Islet precursor cell (in vitro differentiated cells): Measurements from ENCODE around the gene RHOG.
A peak's percentile ranks its signal among the peaks of the same experiment; 100 is the strongest.
"Not testable (repeated sequence)": the region's sequence is repeated elsewhere in the genome, so short reads cannot be mapped to it uniquely, and the experiment has no call there.

Source experiments
- DNase-seq: peaks from one replicate; pipeline ENCODE4 v3.0.0-alpha.2; 2018

The RHOG gene

DNA sequence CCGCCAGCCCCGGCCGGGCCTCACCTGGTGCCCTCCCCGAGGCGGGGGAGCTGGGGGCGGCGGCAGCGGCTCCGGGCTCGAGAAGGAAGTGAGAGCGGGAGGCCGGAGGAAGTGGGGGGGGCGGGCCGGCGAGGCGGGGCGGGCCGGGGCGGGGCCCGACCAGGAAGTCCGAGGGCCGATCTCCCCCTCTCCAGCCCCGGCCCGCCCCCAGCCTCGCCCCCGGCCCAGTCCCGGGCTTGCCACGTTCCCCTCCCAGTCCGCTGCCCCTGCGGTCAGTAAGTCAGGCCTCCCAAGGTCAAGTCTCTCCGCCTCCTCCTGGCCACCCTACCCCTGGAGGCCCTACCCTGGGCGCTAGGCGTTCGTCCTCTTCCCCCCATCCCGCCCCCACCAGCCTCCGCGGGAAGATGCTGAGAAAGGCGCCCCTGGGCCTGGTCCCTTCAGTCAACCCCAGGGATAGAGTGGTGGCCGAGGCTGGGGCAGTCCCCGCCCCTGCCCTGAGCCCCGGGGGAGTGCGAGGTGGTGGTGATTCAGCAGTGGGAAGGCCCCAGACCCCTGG, at the start of gene RHOG:
TSS of gene RHOG (minus strand) at position 90 of the 556 bp plus-strand sequence. CDS start 12,821 bp downstream, outside the sequence.
- peak; percentile 96 for DNase-seq

- DNase-seq = no peak
Measured at GRCh38 chr11:3890014-3890413, 49.3 kb upstream of the RHOG start.

- no peak for DNase-seq
Measured at GRCh38 chr11:3888876-3889275, 48.1 kb upstream of the RHOG start.

DNA sequence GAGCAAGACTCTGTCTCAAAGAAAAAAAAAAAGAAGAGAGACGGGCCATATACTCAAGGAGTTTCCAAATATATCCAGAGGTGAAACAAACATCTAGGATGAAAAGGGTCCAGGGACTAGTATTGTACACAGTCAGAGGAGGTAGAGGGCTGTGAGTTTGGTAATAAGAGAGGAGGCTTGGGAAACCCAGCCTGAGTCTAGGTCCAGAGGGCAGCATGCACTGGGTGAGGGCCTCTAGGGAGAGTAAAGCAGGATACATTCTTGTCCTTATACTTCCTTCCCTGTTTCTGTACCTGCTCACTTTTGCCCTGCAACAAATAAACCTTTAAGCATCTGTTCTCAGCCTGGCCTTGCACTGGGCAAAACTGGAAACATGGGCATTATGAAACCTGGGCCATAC, 46.2 kb upstream of the RHOG start:
- no peak for DNase-seq

- DNase-seq = no peak
Measured at GRCh38 chr11:3885855-3886254, 45.1 kb upstream of the RHOG start.

GRCh38 chr11:3882655-3883054, 41.9 kb upstream of the RHOG start:
- DNase-seq = no peak

GRCh38 chr11:3880724-3881123, 40.0 kb upstream of the RHOG start:
- no peak for DNase-seq

DNA sequence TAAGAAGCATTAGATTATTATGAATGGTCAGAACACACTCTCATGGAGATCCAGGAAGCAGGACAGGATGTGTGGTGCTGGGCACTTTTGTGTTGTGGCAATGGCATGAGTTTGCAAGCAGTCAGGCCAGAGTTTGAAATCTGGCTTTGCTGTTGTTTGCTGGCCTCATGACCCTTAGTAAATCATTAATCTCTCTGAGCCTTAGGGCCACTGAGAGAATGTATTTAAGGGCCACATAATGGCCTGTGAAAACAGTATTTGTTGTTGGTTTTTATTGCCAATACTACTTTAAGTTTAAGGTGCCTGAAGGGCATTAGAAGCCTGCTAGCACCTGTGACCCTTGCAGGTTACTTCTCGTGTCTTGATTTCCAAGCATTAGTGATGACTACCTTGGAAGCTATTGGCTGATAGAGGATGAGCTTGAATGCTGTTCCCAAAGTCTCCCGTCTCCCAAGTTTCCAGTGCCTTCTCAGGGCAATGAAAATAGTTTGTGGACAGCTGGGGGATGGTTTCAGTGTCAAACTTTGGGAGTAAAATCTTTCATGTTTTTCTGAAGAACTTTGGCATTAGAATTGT, 39.3 kb upstream of the RHOG start:
- no peak for DNase-seq

DNA sequence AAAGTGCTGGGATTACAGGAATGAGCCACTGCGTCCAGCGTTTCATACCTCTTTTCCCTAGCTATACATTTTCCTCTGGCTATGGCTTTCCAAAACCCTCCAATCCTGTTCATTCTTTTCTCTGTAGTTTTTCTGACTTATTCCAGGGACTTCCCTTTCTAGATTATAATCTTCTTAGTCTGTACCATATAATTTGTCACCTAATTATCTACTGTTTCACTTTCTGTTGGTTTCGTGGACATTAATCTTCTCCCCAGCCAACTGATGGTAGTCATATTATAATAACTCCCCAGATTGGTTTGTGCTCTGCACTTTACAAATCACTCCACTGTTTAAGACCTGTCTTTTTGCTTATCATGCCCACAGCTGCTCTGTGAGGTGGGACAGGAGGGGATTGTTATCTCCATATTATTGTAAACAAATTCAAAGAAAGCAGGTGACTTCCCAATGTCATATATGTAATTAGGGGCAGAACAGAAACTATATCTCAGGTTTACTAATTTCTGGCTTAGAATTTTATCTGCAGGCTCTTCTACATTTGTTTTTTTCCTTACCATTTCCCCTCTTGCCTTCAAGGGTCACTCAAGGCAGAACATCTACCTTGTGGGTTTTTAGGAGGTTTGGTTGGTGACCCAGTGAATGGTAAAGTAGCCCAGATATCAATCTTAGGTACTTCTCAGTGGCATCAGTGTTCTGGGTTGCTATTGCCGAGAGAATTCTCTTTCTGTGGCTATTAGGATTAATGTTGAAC, 38.6 kb upstream of the RHOG start:
- DNase-seq = no peak

GRCh38 chr11:3878258-3878584, 37.5 kb upstream of the RHOG start:
- DNase-seq = no peak

DNA sequence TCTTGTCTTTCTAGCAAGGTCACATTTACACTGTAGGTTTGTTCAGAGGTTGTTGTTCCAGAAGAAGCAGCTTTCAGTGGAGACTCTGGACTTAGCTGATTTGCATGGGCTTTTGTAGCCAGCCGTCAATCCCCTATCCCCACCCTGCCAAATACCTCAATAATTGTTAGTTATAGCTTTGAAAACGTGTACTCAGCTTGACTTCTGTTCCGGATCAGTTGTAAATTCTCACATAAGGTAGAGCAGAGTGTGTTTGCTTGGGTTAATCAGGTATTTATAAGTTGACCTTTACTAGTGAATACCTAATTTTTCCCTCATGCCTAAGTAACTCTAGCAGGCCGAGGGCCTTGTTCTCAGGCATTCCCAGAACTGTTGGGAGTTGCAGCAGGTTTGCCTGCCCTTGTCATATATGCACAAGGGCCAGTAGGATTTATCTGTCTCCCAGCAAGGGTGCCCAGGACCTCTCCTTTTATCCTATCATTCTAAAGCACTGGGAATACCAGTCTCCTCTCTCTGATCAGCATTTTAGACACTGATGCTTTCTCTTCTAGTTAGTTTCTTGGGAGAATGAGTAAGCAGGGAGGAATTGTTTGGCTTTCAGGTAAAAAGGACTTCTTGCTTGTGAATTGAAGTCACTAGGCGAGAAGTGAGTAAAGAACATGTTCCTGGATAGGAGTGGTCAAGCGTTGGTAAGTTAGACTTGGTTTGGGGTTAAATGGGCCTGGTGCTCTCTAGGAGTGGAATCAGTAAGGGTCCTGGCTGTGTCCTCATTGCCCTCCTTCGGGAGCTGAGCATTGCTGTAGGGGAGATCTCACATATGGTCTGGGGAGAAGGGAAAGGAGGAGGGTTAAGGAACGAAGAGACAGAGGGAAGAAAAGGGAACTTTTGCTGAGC, 36.9 kb upstream of the RHOG start:
- DNase-seq = peak; percentile 60

- no peak for DNase-seq
Measured at GRCh38 chr11:3876613-3877012, 35.9 kb upstream of the RHOG start.

DNA sequence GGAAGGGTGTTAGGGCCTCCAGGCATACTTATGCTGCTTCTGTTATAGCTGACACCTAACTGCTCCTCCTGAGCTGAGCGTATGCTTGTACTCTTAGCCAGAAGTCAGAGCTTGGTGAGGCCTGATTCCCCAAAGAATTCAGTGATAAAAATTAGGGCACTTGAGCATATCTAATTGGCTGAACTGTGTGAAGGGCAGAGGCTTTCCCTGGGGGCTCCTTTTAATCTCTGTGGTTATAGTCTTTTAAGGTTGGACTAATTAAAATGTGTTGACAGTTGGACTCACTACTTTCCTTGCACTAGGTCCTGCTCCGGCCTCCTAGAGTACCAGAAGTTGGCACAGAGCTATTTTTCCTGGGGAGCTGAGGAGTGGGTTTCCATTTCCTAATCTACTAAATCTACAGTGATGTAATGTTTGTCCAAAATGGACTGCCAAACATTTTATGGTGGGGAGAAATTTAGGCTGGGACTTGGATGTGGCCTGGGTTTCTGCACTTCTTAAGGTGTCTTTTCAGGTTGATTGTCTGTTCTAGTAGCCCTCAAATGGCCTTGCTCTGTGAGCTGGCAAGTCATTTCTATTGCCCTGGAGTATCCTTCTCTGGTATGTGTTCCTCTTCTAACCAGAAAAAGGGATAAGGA, 33.1 kb upstream of the RHOG start:
- DNase-seq = no peak

- peak; percentile 75 for DNase-seq
Measured at GRCh38 chr11:3867209-3868091, 26.7 kb upstream of the RHOG start.

DNA sequence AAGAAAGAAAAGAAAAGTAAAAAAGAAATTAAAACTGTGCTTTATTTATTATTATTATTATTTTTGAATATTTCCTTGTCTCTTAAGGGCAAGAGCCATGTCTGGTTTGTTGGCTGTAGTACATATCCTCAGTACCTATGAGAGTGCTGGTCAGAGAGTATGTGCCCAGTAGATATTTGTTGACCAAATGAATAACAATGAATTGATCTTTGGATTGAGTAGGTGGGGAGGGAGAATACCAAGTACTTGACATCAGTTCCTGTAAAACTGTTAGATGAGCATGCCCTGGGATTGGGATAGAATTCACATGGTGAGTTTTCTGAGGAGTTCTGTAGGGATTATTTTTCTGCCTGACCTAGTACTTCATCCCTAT, 26.1 kb upstream of the RHOG start:
- DNase-seq = no peak

DNA sequence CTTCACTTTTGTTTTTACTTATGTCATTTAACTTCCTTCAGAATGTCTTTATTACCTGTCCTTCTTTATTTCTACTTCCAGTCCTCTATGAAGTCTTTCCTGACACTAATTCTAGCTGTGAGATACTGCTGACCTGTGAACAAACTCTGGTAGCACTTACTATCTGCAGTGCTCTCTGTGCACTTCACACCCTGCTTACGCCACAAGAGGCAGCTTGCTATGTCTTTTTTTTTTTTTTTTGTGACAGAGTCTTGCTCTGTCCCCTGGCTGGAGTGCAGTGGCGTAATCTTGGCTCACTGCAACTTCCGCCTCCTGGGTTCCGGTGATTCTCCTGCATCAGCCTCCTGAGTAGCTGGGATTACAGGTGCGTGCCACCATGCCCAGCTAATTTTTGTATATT, 25.4 kb upstream of the RHOG start:
- DNase-seq = peak; percentile 69

GRCh38 chr11:3865388-3866193, 24.8 kb upstream of the RHOG start:
- DNase-seq = peak; percentile 61

DNA sequence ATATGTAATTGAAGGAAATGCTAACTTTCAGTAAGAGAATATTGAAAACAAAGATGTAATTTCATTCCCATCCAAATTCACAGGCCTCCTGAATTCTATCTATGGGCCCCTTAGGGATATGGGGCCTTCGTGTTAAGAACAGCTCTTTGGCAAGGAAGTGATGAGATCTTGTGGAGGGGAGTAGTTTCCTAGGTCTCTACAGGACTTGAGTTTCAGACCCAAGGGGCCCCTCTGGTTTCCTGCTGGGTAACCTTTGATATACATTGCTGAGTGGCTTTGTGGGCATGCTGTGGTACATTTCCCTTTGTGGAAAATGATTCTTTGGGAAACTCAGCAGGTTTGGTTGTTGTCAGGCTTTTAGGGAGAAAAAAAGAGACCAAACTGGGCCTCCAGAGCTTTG, 20.9 kb upstream of the RHOG start:
- no peak for DNase-seq

GRCh38 chr11:3860898-3861393, 20.2 kb upstream of the RHOG start:
- not testable (repeated sequence) for DNase-seq

GRCh38 chr11:3860375-3860774, 19.6 kb upstream of the RHOG start:
- DNase-seq = no peak

GRCh38 chr11:3859373-3859881, 18.7 kb upstream of the RHOG start:
- no peak for DNase-seq
